Measurements from ENCODE around the gene DUSP18.
"Not testable (repeated sequence)": the region's sequence is repeated elsewhere in the genome, so short reads cannot be mapped to it uniquely, and the experiment has no call there.

Gene DUSP18

DNA sequence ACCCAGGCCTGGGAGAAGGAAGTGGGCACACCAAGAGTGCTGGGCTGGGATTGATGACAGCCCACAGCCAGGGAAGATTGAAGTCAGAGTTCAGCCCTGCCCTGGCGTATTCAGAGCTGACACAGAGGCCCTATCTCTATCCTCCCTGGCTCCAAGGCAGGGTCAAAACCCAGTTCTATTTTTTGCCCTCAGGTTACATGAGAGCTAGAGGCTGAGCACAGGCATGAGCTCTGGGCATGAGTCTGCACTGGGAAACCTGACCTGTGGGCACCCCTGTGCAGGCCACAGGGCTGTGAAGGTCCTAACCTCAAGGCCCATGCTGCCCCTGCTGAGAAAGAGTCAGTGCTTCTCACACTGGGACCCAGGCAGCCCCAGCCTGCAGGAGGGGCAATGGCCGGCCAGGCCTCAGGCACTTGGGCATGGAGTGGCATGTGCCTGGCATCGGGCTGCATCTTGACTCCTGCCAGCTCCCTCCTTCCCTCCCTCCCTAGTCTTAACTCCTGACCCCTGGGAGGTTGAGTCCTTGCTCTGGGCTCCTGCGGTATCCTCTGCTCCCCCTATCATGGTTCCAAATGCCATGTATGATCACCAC is 26.7 kb downstream of the DUSP18 start:
- in situ Hi-C loops (cut with MboI; ENCODE audit: low sequenced_read_pairs), result no loop called here

- in situ Hi-C loops (cut with MboI; ENCODE audit: low sequenced_read_pairs), result no loop called here
These were observed 27.3 kb downstream of the DUSP18 start for GRCh38 chr22:30640361-30640760.

GRCh38 chr22:30637701-30638114 is 30.0 kb downstream of the DUSP18 start:
- in situ Hi-C loops (cut with MboI; ENCODE audit: low sequenced_read_pairs), result no loop called here

DNA sequence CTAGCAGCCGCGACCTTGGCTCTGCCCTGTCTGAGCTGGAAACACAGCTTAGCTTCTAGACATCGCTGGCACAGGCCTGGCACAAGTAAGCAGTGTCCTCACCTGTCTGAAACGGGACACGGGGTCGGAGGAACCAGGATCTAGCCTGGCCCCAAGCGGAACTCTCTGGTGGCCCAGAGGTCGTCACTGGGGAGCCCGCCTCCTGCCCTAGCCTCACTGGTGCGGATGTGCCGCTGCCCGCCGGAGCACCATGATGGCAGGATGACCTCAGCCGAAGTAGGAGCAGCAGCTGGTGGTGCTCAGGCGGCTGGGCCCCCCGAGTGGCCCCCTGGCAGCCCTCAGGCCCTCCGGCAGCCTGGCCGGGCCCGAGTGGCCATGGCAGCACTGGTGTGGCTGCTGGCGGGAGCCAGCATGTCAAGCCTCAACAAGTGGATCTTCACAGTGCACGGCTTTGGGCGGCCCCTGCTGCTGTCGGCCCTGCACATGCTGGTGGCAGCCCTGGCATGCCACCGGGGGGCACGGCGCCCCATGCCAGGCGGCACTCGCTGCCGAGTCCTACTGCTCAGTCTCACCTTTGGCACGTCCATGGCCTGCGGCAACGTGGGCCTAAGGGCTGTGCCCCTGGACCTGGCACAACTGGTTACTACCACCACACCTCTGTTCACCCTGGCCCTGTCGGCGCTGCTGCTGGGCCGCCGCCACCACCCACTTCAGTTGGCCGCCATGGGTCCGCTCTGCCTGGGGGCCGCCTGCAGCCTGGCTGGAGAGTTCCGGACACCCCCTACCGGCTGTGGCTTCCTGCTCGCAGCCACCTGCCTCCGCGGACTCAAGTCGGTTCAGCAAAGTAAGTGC is 31.2 kb downstream of the DUSP18 start:
- in situ Hi-C loops (cut with MboI; ENCODE audit: low sequenced_read_pairs), result no loop called here

DNA sequence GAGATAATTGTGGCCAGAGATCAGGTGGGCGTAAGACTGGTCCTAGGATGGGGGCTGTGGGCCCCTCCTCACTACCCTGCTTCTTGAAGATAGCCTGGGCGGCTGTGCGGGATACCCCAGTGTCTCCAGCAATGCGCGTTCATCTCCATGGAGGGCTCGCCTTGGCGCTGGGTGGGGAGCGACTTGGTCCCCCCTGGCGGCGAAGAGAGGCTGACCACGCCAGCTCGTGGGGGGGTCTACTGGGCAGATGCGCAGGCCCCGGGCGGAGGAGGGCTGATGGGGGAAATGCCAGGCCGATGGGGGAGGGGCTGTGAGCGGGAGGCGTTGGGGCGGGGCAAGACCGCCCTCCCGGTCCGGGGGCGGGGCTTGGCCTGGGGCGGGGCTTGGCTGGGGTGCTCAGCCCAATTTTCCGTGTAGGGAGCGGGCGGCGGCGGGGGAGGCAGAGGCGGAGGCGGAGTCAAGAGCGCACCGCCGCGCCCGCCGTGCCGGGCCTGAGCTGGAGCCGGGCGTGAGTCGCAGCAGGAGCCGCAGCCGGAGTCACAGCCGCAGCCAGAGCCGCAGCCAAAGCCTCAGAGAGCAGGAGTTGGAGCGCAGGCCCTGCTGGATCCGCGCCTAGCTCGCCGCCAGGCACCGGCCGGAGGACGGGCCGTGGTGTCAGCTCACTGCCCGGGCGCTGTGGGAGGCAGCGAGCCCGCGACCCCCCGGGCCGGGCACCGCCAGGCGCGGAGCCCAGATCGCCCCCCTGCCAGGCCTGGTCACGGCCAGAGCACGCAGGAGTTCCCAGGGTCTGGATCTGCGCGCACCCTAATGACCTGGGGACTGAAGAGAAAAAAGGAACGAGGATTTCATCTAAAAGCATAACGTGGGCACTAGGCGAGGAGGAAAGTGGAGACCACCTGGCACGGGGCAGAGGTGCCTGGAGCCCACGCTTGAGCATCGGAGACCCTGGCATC is 32.1 kb downstream of the DUSP18 start, which contains the start of gene SLC35E4:
Gene SLC35E4, plus strand, starts transcription at position 509 of the 953 bp plus-strand sequence. CDS start 670 bp downstream, outside the sequence.
- in situ Hi-C loops (cut with MboI; ENCODE audit: low sequenced_read_pairs), result no loop called here

- in situ Hi-C loops (cut with MboI; ENCODE audit: low sequenced_read_pairs), result no loop called here
These were observed 33.0 kb downstream of the DUSP18 start for GRCh38 chr22:30634471-30635233.

DNA sequence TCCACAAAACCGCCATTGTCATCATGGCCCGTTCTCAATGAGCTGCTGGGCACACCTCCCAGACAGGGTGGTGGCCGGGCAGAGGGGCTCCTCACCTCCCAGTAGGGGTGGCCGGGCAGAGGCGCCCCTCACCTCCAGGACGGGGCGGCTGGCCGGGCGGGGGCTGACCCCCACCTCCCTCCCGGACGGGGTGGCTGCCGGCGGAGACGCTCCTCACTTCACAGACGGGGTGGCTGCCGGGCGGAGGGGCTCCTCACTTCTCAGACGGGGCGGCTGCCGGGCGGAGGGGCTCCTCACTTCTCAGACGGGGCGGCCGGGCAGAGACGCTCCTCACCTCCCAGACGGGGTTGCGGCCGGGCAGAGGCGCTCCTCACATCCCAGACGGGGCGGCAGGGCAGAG is 36.2 kb downstream of the DUSP18 start:
- in situ Hi-C loops (cut with MboI; ENCODE audit: low sequenced_read_pairs), result not testable (repeated sequence)

GRCh38 chr22:30628491-30628890 is 39.2 kb downstream of the DUSP18 start:
- in situ Hi-C loops (cut with MboI; ENCODE audit: low sequenced_read_pairs), result no loop called here

DNA sequence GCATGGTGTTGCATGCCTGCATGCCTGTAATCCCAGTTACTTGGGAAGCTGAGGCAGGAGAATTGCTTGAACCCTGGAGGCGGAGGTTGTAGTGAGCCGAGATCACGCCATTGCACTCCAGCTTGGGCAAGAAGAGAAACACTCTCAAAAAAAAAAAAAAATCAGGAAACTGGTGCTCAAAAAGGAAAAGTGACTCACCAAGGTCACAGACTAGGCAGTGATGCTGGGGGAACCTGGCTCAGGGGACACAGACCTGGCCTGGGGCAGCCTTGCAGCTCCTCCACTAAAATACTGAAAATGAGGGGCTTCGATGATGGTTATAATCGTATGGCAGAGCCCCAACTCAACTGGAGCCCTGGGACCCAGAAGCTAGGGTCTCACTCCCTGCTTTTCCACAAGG is 40.2 kb downstream of the DUSP18 start:
- in situ Hi-C loops (cut with MboI; ENCODE audit: low sequenced_read_pairs), result no loop called here

- in situ Hi-C loops (cut with MboI; ENCODE audit: low sequenced_read_pairs), result no loop called here
These were observed 41.3 kb downstream of the DUSP18 start for GRCh38 chr22:30626413-30626812.

GRCh38 chr22:30619909-30620308 is 47.8 kb downstream of the DUSP18 start:
- in situ Hi-C loops (cut with MboI; ENCODE audit: low sequenced_read_pairs), result not testable (repeated sequence)

DNA sequence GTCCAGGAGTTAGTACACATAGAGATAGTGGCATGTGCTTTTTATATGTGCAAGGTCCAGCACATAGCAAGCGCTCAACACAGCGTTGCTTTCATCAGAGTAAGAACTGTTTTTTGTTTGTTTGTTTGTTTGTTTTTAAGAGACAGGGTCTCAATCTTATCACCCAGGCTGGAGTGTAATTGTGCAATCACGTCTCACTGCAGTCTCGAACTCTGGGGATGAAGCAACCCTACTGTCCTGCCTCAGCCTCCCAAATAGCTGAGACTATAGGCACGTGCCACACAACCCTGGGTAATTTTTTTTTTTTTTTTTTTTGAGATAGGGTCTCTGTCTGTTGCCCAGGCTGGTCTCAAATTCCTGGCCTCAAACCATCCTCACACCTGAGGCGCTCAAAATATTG is 49.9 kb downstream of the DUSP18 start:
- in situ Hi-C loops (cut with MboI; ENCODE audit: low sequenced_read_pairs), result no loop called here

DNA sequence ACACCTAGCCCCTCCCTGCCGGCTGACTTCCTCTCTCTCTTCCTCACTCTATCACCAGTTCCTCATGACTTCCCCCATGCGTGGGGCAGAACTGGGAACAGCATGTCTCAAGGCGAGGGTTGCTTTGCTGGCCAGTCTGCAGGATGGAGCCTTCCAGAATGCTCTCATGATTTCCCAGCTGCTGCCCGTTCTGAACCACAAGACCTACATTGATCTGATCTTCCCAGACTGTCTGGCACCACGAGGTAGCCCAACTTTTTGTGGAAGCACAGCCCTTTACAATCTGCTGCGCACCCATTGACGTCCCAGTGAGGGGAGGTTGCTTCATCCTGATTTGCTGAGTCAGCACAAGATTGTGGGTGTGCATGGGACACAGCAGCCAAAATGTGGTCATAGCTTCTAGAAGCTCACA is 52.1 kb downstream of the DUSP18 start:
- in situ Hi-C loops (cut with MboI; ENCODE audit: low sequenced_read_pairs), result no loop called here

DNA sequence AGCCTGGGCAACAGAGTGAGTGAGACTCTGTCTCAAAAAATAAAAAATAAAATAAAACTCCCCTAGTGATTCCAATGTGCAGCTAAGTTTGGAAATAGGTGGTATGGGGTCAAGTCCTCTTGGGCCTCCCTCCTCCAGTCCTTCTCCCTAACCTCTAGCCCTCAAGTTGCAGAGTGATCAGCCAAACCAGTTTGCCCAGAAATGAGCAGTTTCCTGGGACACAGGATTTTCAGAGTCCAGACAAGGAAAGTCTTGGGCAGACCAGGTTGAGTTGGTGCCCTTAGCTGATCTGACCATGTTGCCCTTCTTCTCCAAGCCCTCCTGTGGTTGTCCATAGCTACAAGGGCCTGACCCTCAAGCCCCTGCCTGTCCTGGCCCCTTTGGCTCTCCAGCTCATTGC is 52.8 kb downstream of the DUSP18 start:
- in situ Hi-C loops (cut with MboI; ENCODE audit: low sequenced_read_pairs), result no loop called here

DNA sequence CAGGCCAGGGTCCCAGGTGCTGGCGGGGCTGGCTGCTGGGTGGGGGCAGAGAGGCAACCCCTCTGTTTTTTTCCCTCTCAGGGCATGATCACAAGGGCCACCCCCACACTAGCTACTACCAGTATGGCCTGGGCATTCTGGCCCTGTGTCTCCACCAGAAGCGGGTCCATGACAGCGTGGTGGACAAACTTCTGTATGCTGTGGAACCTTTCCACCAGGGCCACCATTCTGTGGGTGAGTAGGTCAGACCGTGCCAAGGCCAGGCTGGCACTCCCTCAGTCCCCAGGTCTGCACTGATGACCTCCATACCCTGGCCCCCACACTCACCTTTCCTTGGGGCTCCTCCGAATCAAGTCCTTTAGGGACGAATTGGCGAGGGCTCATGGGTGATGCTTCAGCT is 53.4 kb downstream of the DUSP18 start:
- in situ Hi-C loops (cut with MboI; ENCODE audit: low sequenced_read_pairs), result no loop called here

DNA sequence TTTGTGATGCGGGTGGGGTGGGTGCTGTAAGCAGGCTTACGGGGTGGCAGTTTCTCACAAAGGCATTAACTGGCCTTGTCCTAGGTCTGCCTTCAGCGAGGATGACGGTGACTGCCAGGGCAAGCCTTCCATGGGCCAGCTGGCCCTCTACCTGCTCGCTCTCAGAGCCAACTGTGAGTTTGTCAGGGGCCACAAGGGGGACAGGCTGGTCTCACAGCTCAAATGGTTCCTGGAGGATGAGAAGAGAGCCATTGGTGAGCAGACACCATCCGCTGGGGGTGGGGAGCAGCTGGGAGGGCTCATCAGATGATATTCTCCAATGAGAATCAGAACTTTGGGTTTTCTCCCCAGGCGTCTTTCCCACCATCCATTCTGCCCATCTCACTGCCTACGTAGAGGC is 54.9 kb downstream of the DUSP18 start:
- in situ Hi-C loops (cut with MboI; ENCODE audit: low sequenced_read_pairs), result no loop called here

Measured in HL-60/S4 treated with retinoic acid at 250 ng/mL for 4 days and 3 days (cell line).